ENCODE measurements around the gene CPEB1. TPM values are rescaled to one million over a fixed set of nuclear protein-coding genes. Genes with fewer than 3 reads are reported as not detected.

The CPEB1 gene
- total RNA-seq, 1 donor from 2014 or later, result not detected

DNA sequence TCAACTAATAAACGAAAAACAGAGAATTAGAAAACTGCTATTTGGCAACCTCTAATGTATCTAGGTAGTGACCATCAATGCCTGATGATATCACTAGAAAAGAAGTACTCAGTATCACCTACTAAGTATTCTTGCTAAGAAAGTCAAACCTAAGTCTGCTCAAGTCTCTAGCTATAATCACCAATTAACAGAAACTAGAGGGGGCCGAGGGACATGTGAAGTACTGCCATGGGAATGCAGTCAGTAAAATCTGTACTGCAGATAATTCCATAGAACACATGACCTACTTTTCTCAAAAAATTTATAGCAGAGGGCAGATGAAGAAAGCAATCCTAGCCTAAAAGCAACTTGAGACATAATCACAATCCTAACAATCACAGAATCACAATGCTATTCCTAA is 51.4 kb downstream of the CPEB1 start:
- intact Hi-C loops (cut with micrococcal nuclease), result no loop called here

DNA sequence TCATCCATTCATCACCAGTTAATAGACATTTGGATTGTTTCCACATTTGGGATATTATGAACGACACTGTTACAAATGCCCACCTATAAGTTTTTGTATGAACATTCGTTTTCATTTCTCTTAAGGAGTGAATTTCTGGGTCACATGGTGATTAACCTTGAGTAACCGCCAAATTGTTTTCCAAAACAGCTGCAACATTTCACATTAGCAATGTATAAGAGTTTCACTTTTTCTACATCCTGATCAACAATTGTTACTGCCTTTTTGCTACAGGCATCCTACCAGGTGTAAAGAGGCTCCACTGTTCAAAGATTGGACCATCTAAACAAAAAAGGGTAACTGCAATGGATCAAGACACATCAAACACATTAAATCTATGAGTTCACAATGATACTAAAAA is 52.0 kb downstream of the CPEB1 start:
- intact Hi-C loops (cut with micrococcal nuclease), result no loop called here

DNA sequence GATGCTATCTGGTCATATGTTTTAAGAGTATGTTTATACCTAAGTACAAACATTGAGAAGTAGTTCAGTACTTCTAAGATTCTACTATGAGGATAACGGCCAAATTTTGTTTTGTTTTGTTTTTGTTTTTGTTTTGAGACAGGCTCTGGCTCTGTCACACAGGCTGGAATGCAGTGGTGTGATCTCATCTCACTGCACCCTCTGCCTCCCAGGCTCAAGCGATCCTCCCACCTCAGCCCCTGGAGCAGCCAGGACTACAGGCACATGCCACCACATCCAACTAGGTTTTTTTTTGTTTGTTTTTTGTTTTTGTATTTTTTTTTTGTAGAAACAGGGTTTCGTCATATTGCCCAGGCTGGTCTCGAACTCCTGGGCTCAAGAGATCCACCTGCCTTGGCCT is 59.4 kb downstream of the CPEB1 start:
- intact Hi-C loops (cut with micrococcal nuclease), result no loop called here

DNA sequence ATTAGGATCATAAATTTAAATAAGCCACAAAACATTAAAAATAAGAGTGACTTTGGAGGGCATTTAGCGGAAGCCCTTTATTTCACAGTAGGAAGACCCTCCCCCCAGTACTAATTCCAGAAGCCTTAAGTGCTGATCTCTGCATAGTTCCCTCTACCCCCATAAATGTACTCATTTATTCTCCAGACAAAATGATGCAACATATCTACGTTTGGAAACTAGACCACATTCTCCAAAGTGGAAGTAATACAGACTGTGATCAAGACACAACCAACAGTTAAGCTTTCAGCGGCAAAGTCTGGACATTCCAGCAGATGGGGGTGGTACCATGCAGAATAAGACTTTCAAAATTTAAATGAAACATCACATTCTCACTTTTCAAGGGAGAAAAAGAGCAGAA is 62.1 kb downstream of the CPEB1 start:
- intact Hi-C loops (cut with micrococcal nuclease), result no loop called here

DNA sequence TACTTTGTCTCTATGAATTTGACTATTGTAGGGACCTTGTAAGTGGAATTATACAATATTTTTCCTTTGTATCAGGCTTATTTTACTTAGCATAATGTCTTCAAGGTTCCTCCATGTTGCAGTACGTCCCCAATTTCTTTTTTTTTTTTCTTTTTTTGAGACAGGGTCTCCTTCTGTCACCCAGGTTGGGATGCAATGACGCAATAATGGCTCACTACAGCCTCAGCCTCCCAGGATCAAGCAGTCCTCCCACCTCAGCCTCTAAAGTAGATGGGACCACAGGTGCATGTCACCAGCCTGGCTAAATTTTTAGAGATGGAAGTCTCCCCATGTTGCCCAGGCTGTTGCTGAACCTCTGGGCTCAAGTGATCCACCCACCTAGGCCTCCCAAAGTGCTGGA is 66.5 kb downstream of the CPEB1 start:
- intact Hi-C loops (cut with micrococcal nuclease), result no loop called here

- intact Hi-C loops (cut with micrococcal nuclease), result no loop called here
Observed at GRCh38 chr15:82575335-82575734, 71.8 kb downstream of the CPEB1 start.

DNA sequence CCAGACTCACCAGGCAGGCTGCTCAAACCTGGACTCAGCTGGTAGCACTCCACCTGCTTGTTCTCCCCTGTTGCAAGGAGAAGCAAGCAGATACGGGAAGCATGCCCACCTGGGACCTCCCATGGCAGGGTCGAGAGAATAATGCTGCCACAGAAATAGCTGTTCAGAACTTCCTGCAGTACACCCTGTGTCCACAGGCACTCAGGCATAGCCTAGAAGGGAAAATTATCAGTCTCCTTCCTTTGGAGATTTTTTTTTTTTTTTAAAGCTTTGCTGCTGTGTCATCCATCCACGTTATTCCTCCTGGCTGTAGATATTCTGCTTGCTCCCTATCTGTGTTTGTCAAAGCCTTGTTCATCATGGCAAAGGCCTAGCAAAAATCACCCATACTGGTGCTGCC is 74.2 kb downstream of the CPEB1 start:
- intact Hi-C loops (cut with micrococcal nuclease), result no loop called here

GRCh38 chr15:82572311-82572710 is 74.9 kb downstream of the CPEB1 start:
- intact Hi-C loops (cut with micrococcal nuclease), result no loop called here

DNA sequence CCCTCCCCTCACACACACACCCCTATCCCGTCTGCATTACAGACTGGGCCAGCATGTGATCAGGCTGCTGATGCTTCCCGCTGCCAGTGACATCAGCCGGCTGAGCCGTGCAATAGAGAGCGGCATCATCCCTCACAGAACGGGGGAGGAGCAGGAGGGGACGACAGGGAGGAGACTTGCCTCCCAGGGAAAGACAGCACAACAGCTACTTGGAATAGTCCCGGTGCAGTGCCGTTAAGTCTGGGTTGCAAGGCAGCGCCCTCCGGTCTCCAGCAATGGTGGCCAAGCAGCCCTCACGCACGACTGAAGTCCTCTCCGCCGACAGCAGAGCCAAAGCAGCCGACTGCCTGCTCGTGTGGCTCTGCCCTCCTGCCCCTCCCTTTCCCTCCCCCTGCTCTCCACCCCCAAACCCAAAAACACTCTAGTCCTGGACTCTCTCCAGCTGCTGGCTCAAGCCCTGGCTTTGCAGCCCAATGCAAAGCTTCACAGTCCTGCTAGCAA is 75.4 kb downstream of the CPEB1 start:
- intact Hi-C loops (cut with micrococcal nuclease), result no loop called here

DNA sequence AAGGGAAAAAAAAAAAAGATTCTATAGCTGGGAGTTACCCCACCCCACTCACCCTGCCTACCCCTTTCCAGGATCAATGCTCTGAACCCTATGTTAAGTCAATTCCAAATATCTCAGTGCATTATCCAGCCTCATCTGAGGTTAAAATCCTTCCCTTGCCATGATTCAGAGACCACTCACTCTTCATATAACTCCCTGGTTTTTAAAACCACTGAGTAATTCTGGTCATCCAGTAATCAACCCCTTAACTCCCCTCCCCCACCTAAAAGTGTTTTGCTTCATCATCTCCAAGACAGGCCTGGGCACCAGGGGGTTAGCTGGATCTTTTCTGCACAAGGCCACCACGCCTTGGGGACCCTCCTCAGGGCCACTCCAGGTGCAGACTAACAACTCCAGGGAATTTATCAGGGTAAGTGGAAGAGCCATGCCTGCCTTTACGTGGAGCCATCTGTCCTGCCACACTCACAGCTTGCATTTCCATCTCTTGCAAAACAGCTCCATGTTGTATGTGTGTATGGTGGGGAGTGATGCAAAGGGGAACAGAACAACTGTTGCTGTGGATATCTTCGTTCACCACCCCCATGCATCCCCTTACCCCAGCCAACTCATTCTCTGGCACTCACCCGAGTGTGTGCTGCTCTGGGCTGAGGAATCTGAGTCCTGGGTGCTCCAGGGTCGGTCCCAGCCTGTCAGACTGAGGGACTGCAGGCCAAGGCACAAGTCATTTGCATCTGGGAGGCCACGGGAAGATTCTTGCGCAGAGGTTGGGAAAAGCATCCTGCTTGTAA is 76.2 kb downstream of the CPEB1 start:
- intact Hi-C loops (cut with micrococcal nuclease), result no loop called here

DNA sequence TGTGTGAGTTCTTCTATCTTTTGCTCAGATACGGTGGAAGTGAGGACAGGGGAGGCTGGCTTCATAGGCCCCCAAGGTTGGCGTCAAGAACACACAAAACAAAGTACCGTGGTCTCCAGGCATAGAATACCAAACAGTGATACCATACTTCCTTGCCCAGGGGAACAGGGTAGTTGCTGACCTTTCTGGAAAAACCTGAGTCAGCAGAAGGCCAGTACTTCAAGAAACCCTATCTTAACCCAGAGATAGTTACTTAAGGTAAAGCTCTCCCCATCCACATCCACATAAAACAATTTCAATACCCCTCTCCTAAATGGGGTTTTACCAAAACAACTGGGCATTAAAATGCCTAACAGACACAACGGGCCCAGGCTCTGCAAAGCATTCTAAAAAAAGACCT is 77.3 kb downstream of the CPEB1 start:
- intact Hi-C loops (cut with micrococcal nuclease), result no loop called here

GRCh38 chr15:82568986-82569385 is 78.2 kb downstream of the CPEB1 start:
- intact Hi-C loops (cut with micrococcal nuclease), result no loop called here

DNA sequence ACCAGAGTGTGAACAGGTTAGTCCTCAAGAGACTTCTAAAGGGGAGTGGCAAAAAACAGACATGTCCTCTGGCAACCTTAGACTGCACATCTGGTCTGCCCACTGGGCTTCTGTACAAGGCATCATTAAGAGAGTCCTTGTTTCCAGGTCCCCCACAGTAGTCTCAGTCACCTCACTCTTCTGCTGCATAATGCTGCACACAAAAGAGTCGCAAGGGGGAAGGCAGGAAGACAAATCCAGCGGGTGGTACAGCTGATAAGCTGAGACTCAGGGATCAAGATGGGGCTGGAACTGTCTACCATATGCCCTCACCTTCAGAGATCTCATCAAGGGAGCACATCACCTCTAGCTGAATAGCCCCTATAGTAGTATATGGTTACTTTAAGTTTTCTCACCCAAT is 79.5 kb downstream of the CPEB1 start:
- intact Hi-C loops (cut with micrococcal nuclease), result no loop called here

DNA sequence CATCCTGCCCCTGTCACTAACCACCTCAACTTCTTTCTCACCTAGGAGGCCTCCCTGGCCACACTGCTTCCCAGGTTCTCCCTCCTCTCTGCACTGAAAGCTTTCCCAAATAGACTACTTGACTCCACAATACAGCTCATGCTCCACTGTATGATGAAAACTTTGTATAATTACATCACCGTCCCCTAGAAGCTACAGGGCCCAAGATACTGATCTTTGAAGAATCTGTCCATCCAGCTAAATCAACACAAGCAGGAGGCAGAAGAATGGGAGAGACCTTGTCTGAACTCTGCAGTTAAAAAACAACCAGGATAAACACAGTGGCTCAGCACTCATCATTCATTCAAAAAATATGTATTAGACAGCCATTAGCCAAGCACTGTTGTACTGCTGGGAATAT is 80.5 kb downstream of the CPEB1 start:
- intact Hi-C loops (cut with micrococcal nuclease), result no loop called here

- intact Hi-C loops (cut with micrococcal nuclease), result no loop called here
Observed at GRCh38 chr15:82558502-82558901, 88.7 kb downstream of the CPEB1 start.

- intact Hi-C loops (cut with micrococcal nuclease), result no loop called here
Observed at GRCh38 chr15:82556315-82557035, 90.7 kb downstream of the CPEB1 start.

DNA sequence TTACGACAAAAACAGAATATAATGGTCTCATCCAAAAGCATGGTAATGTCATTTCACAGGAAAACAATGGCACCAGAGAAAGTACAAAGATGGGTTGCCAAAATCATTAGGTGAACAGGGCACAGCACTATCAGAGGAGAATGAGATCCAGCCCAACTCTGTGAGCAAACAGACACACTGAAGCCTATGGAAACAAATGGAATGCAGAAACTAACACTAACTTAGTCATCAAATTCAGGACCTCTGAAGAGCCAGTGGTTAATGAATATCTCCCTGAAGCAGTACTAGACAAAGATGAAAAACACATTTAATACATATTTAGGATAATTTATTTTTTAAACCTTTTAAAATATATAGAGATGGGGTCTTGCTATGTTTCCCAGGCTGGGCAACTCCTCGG is 92.3 kb downstream of the CPEB1 start:
- intact Hi-C loops (cut with micrococcal nuclease), result no loop called here

DNA sequence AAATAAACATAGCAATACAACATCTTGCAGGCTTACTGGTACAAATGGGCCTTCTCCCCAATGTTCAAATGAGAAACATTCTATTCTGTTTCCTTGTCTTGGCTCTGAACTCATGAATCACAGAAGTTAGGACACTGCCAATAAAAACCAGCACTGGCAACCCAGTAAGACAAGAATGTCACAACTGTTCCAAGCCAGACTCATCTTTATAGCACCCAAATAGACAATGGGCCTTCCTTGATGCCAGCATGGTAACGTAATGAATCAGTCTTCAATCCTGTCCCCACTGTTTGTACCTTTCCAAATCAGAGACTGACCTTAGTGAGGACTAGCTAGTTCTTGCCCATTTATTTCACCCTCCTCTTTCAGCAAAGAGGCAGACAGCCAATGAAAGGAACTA is 92.8 kb downstream of the CPEB1 start:
- intact Hi-C loops (cut with micrococcal nuclease), result no loop called here

GRCh38 chr15:82553846-82554245 is 93.3 kb downstream of the CPEB1 start:
- intact Hi-C loops (cut with micrococcal nuclease), result no loop called here

DNA sequence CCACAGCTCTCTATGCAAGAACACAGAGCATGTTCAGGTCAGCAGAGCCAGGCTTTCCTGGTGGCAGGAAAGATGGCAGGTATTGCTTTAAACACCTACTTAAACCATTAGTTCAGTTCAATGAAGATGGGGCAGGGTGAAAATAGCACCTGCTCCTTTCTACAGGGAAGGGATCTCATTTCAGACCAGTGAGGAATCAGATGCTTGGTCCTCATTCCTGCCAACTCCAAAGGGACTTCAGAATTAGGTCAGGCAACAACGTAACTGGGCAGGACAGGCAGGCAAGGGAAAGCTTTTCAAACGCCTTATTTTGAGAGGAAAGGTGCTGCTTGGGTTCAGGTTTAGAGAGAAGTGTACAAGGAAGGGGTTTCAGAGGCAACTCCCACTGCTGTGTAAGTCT is 94.3 kb downstream of the CPEB1 start:
- intact Hi-C loops (cut with micrococcal nuclease), result no loop called here

DNA sequence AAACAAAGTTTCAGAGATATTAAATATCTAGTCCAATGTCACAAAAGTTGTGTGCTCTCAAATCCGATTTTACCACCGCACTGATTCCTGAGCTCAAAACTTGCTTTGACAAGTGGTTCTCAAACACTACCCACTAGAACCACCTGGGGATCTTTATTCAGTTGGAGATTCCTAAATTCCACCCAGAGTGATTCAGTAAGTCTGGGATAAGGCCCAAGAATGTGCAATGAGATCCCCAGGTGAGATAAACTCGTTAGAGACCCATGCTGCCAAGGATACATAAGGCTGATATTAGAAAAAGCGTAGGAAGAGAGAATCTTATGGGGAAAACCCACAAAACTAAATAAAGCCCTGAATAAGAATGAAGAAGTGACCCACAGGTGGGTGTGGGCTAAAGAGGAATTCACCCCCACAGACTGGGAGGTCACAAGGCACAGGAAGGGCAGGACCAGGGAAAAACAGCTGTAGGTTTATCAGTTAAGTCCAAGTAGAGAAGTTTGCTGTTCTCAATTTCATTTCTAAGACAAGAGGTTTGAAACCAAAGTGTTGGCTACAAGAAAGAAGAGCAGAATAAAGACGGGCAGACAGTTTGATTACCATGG is 95.4 kb downstream of the CPEB1 start:
- intact Hi-C loops (cut with micrococcal nuclease), result no loop called here

DNA sequence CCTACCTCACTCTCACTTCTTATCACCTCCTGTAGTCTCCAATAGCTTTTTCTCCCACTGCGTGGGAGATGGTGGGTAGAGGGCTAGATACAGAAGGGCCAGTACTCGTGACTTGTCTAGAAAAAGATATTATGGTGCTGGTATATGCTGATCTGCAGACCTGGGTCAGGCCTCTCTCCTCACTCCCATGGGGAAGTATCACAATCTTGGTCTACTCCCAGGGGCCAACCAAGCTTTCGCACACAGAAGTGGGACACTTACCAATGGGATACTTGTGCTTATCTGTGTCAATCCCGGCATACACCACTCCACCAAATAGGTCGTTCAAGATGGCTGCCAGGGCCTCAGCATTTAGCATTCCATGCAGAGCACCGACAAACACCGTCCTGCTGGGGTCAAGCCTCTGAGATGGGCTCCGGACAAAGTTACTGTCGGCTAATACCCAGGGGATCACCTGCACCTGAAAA is 97.9 kb downstream of the CPEB1 start:
- intact Hi-C loops (cut with micrococcal nuclease), result loop anchor here (10.0 kb wide), 1 partner anchor 656 kb away; the partner anchor contains the start of gene HDGFL3

Data from T-helper 1 cell treated with Interleukin-12 subunit alpha and Interleukin-12 subunit beta and Interleukin-4 antibody, amounts not matched to agents 30 ng/mL and 1 ng/mL, for 36 hours (primary cell).